Right ventricle myocardium superior (tissue), 1 donor: ENCODE data around the gene CCDC183. TPM values are rescaled to one million over a fixed set of nuclear protein-coding genes. Genes with fewer than 3 reads are reported as not detected.

ENCODE experiments used
- ATAC-seq: fragments of 200-7000 bp; cut with Tn5 transposase; one replicate; pipeline ENCODE4 v1.9.1; 2020; ENCODE audit warnings: mild to moderate bottlenecking; ENCODE audit not compliant: poor library complexity
- DNase-seq: peaks from one replicate; pipeline ENCODE4 v3.0.0-alpha.2; 2020
- intact Hi-C: fragments of 100-400 bp; cut with DNase I; formaldehyde crosslinking; loops from one replicate; pipeline ENCODE4 v1.11.2; 2022
- microRNA-seq: library from miRNA; unstranded; fragments of <30 nt; microRNA quantifications from one replicate; pipeline ENCODE4 v1.2.0, GENCODE V29; 2020
- total RNA-seq: library from RNA; stranded (reverse); fragmentation: NEBNext Ultra II Directional; extraction: Animal tissue kit (Norgen Biotek cat#: 25700); gene quantifications from one replicate; pipeline ENCODE4 v1.2.1, GENCODE V29; 2021
- donor health status: DM: no; HTN: yes; CAD: no; lungs with severe emphysema.

CCDC183 gene
- total RNA-seq, 1 donor from 2014 or later: 1.5 TPM

DNA sequence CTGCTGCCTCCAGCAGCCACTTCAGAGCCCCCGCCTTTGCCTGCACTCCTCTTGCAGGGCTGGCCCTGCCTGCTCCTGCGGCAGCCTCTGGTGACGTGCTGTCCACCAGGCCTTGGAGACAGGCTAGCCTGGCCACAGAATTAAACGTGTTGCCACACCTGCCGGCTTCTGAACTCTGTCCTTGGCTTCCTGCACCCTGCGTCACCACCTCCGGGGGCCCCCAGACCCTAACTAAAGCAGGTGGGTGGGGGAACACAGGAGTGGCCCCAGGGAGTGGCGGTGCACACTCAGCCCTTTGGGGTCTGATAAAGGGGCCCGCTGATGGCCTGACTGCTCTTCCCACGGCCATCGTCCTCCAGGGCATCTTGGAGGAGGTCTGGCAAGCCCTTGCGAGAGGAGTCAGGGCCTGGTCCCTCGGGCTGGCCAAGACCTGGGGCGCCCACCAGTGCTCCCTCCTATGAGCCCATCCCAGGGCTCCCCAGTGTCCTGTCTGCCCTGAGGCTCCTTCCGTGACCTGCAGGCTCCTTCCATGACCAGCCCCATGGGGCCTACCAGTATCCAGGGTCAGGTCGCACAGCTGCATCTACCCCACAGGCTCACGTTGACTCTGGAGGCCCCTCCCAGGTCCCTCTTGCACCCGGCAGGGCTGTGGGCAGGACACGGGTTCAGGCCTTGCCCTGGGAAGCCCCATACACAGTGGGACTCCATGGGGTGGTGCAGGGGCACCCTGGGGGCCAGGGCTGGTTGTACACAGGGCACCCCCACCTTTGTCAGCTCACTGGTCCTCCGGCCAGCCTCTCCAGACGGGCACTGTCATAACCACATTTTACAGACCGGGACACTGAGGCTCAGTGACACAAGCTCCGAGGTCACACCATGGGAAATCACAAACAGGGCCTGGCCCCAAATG is 55.0 kb downstream of the CCDC183 start:
- intact Hi-C loops: no loop called here
- ATAC-seq (no peak), DNase-seq (no peak)

DNA sequence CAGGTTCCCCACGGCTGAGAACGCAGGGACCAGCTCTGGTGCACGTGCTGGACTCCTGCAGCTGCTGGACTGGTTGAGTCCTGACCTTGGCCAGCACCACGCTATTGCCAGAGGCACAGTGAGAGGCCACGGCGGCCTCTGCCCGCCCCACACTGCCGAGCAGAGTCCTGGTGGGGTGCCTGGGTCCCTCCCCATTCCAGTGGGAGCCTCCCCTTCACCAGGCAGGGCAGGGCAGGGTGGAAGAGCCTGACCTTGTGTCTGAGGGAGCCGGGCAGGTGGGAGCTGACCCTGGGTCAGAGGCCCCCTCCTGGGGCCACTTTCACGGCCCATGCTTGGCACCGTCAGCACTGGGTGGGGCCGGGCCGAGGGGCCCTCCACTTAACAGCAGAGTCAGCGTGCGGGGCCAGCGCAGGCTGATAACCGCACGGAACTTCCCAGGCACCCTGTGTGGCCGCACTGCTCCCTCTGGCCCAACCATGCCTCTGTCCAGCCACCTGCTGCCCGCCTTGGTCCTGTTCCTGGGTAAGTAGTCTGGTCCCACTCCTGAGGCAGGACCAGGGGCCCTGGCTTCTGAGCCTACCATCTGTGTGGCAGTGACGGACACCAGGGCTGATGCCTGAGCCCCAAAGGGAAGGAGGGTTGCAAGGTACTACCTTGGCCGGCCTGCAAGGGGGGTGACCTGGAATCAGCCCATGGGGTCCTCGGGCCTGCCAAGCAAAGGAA is 56.0 kb downstream of the CCDC183 start, which contains the start of gene MAMDC4:
MAMDC4 (plus strand) TSS at position 406 of the 723 bp plus-strand sequence; CDS start at position 477, 71 bp downstream.
- intact Hi-C loops: no loop called here
- ATAC-seq (no peak), DNase-seq (no peak)

DNA sequence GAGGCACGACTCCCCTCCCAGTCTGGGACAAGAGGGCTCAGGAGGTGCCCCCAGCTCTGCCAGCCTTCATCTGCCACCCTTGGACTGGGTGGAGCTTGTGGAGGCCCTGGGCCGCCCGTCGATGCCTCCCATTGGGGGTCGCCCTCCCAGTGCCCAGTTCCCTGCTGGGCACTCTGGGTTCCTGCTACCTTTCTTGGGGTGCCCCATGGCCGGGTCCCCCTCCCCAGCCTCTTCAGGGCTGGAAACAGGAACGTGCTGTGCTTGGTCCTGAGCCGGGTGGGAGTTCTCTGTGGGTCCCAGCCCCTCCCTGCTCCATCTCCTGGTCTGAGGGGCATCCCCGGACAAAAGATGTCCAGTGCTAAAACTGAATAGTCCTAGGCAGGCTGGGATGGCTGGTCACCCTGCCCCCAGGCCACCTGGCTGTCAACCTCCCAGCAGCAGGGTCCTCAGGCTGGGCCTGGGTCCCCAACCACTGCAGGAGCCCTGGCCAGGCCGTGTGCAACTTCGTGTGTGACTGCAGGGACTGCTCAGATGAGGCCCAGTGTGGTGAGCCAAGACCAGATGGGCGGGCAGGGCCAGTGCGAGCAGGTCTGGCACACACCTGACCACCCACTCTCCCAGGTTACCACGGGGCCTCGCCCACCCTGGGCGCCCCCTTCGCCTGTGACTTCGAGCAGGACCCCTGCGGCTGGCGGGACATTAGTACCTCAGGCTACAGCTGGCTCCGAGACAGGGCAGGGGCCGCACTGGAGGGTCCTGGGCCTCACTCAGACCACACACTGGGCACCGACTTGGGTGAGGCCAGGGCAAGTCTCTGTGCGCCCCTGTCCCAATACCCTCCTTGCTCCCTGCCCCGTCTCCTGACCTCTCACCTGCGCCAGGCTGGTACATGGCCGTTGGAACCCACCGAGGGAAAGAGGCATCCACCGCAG is 56.8 kb downstream of the CCDC183 start:
- ATAC-seq (no peak), DNase-seq (no peak)
- intact Hi-C loops: no loop called here

DNA sequence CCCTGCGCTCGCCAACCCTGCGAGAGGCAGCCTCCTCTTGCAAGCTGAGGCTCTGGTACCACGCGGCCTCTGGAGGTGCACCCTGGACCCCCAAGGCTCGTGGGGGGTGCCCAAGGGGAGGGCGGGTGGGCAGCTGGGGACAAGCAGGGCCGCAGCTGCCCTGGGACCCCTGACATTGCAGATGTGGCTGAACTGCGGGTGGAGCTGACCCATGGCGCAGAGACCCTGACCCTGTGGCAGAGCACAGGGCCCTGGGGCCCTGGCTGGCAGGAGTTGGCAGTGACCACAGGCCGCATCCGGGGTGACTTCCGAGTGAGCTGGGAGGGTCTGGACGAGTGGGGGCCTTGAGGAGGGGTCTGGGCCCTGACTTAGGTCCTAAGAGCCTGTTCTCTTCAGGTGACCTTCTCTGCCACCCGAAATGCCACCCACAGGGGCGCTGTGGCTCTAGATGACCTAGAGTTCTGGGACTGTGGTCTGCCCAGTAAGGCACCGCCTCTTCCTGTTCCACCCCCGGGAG is 57.5 kb downstream of the CCDC183 start:
- intact Hi-C loops: no loop called here
- DNase-seq (peak; percentile 39), ATAC-seq (no peak)

DNA sequence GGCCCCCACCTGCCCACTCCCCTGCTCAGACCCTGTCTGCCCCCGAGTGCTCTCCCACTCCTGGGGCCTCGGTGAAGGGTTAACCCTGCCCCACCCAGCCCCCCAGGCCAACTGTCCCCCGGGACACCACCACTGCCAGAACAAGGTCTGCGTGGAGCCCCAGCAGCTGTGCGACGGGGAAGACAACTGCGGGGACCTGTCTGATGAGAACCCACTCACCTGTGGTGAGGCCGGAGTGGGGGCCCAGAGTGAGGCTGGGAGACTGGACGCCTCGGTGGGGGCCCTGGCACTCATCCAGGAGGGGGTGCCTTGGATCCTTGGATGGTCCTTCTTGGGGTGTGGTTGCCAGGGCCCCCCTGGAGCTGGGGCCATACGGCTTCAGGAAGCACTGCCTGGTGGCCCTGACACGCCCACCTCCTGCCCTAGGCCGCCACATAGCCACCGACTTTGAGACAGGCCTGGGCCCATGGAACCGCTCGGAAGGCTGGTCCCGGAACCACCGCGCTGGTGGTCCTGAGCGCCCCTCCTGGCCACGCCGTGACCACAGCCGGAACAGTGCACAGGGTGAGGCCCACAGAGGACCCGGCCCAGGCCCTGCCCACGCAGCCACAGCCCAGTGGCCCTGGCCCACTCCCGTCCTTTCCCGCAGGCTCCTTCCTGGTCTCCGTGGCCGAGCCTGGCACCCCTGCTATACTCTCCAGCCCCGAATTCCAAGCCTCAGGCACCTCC is 58.1 kb downstream of the CCDC183 start:
- ATAC-seq (no peak), DNase-seq (peak; percentile 47)
- intact Hi-C loops: no loop called here

DNA sequence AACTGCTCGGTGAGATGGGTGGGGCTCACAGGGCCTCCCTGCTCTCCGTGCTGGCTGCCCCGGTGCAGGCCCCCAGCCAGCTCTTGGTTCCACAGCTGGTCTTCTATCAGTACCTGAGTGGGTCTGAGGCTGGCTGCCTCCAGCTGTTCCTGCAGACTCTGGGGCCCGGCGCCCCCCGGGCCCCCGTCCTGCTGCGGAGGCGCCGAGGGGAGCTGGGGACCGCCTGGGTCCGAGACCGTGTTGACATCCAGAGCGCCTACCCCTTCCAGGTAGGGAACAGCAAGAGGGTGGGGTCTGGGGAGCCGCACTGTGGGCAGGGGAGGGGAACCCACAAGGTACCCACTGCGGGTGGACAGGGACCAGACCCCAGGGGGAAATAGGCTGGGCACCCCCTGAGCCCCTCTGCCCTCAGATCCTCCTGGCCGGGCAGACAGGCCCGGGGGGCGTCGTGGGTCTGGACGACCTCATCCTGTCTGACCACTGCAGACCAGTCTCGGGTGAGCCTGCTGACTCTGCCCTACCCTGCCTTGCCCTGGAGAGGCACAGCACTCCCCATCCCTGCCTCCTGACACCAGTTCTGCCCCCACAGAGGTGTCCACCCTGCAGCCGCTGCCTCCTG is 58.8 kb downstream of the CCDC183 start:
- intact Hi-C loops: no loop called here
- DNase-seq (peak; percentile 35), ATAC-seq (no peak)

DNA sequence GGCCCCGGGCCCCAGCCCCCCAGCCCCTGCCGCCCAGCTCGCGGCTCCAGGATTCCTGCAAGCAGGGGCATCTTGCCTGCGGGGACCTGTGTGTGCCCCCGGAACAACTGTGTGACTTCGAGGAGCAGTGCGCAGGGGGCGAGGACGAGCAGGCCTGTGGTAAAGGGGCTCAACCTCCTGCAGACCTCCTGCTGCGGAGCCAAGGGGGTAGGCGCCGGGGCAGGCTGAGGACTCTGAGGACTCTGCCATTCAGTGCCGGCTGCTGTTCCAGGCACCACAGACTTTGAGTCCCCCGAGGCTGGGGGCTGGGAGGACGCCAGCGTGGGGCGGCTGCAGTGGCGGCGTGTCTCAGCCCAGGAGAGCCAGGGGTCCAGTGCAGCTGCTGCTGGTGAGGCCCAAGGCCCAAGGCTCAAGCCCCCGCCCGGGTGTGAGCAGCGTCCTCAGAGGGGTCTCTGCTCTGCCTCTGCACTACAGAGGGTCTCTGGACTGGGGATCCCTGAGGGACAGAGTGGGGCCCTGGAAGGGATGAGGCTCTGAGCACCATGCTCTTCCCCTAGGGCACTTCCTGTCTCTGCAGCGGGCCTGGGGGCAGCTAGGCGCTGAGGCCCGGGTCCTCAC is 59.4 kb downstream of the CCDC183 start:
- DNase-seq (peak; percentile 53), ATAC-seq (no peak)
- intact Hi-C loops: no loop called here

DNA sequence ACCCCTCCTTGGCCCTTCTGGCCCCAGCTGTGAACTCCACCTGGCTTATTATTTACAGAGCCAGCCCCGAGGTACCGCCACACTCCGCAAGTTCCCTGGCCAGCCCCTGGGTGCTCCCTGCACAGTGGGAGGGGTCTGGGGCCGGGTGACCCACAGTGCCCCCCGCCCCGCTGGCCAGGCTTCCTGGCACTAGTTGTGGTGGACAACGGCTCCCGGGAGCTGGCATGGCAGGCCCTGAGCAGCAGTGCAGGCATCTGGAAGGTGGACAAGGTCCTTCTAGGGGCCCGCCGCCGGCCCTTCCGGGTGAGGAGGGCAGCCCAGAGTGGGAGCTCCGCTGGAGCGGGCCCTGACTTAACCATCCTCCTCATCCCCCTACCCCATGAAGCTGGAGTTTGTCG is 59.9 kb downstream of the CCDC183 start:
- intact Hi-C loops: no loop called here
- DNase-seq: peak; percentile 21
- ATAC-seq: no peak

DNA sequence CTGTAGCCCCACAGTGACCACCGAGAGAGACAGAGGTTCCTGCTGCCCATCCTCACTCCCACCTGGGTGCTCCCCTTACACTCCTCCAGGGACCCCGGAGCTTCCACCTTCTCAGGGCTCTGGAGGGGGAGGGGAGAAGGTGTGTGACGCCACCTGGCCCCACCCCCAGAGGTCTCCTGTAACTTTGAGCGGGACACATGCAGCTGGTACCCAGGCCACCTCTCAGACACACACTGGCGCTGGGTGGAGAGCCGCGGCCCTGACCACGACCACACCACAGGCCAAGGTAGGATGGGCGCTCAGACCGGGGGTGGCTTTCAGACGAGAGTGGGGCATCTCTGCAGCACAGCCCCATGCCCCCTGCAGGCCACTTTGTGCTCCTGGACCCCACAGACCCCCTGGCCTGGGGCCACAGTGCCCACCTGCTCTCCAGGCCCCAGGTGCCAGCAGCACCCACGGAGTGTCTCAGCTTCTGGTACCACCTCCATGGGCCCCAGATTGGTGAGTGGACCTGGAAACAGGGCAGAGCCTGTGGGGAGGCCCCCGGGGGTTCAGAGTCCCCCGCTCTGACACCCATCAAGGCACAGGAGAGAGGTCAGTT is 60.5 kb downstream of the CCDC183 start:
- ATAC-seq (no peak), DNase-seq (peak; percentile 35)
- intact Hi-C loops: no loop called here

DNA sequence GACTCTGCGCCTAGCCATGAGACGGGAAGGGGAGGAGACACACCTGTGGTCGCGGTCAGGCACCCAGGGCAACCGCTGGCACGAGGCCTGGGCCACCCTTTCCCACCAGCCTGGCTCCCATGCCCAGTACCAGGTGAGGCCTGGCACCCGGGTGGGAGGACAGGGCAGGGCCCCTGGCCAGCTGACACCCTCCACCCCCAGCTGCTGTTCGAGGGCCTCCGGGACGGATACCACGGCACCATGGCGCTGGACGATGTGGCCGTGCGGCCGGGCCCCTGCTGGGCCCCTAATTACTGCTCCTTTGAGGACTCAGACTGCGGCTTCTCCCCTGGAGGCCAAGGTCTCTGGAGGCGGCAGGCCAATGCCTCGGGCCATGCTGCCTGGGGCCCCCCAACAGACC is 61.0 kb downstream of the CCDC183 start:
- ATAC-seq (no peak), DNase-seq (peak; percentile 41)
- intact Hi-C loops: no loop called here

Small RNA genes within 50 kb of the gene (microRNA-seq; reads per million reads assigned to microRNA genes)
- gene MIR4292: not detected
- not detected for gene MIR6722

Other genes starting within 250 kb of the CCDC183 start
- 61.5 TPM for gene EGFL7, start 133.4 kb upstream of the CCDC183 start, total RNA-seq
- gene AGPAT2, start 108.9 kb upstream of the CCDC183 start, total RNA-seq: 48.6 TPM
- 15.1 TPM for gene DIPK1B, start 83.8 kb upstream of the CCDC183 start, total RNA-seq
- 7.7 TPM for gene LCN10, start 53.4 kb upstream of the CCDC183 start, total RNA-seq
- gene LCN6, start 47.8 kb upstream of the CCDC183 start, total RNA-seq: 13.0 TPM
- gene LCN8, start 38.1 kb upstream of the CCDC183 start, total RNA-seq: not detected
- not detected for gene LCN15, start 31.8 kb upstream of the CCDC183 start, total RNA-seq
- 70.9 TPM for gene TMEM141, start 5.0 kb upstream of the CCDC183 start, total RNA-seq
- gene RABL6, start 11.6 kb downstream of the CCDC183 start, total RNA-seq: 68.0 TPM
- gene AJM1, start 46.1 kb downstream of the CCDC183 start, total RNA-seq: 7.3 TPM
- 345 TPM for gene PHPT1, start 53.1 kb downstream of the CCDC183 start, total RNA-seq
- gene MAMDC4, start 56.0 kb downstream of the CCDC183 start, total RNA-seq: 13.2 TPM
- 325 TPM for gene EDF1, start 70.0 kb downstream of the CCDC183 start, total RNA-seq
- 9.1 TPM for gene TRAF2, start 90.2 kb downstream of the CCDC183 start, total RNA-seq
- 142 TPM for gene FBXW5, start 148.4 kb downstream of the CCDC183 start, total RNA-seq
- 1.1 TPM for gene C8G, start 148.9 kb downstream of the CCDC183 start, total RNA-seq
- gene LCN12, start 155.9 kb downstream of the CCDC183 start, total RNA-seq: 2.1 TPM
- gene PTGDS, start 181.2 kb downstream of the CCDC183 start, total RNA-seq: 6,152 TPM
- gene LCNL1, start 186.7 kb downstream of the CCDC183 start, total RNA-seq: 9.7 TPM
- gene PAXX, start 196.1 kb downstream of the CCDC183 start, total RNA-seq: 19.4 TPM
- gene CLIC3, start 200.2 kb downstream of the CCDC183 start, total RNA-seq: 2.7 TPM
- gene ABCA2, start 231.9 kb downstream of the CCDC183 start, total RNA-seq: 26.7 TPM
- not detected for gene FUT7, start 235.8 kb downstream of the CCDC183 start, total RNA-seq
- gene NPDC1, start 249.8 kb downstream of the CCDC183 start, total RNA-seq: 59.1 TPM